ENCODE data around the gene MRNIP.

GRCh38 chr5:179814090-179814489, 44.5 kb downstream of the MRNIP start:
- TF ChIP-seq, protein P1, sequence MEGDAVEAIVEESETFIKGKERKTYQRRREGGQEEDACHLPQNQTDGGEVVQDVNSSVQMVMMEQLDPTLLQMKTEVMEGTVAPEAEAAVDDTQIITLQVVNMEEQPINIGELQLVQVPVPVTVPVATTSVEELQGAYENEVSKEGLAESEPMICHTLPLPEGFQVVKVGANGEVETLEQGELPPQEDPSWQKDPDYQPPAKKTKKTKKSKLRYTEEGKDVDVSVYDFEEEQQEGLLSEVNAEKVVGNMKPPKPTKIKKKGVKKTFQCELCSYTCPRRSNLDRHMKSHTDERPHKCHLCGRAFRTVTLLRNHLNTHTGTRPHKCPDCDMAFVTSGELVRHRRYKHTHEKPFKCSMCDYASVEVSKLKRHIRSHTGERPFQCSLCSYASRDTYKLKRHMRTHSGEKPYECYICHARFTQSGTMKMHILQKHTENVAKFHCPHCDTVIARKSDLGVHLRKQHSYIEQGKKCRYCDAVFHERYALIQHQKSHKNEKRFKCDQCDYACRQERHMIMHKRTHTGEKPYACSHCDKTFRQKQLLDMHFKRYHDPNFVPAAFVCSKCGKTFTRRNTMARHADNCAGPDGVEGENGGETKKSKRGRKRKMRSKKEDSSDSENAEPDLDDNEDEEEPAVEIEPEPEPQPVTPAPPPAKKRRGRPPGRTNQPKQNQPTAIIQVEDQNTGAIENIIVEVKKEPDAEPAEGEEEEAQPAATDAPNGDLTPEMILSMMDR (IDR thresholded peaks at IDR 0.05; ENCODE audit: low read length) = no peak
- TF ChIP-seq EZH2 (IDR thresholded peaks at IDR 0.05; ENCODE audit: borderline replicate concordance, low read length) = no peak

All from OCI-LY1 (cell line).